Osteocyte (in vitro differentiated cells): ENCODE results near the gene UBR2. TPM values are rescaled to one million over a fixed set of nuclear protein-coding genes. Genes with fewer than 3 reads are reported as not detected.
A peak's percentile ranks its signal among the peaks of the same experiment; 100 is the strongest.
"Not testable (repeated sequence)": the region's sequence is repeated elsewhere in the genome, so short reads cannot be mapped to it uniquely, and the experiment has no call there.

ENCODE experiments used
- DNase-seq: peaks from one replicate; pipeline ENCODE4 v3.0.0; 2021; ENCODE audit warnings: mixed read lengths; ENCODE audit not compliant: unreplicated experiment; ENCODE audit errors: extremely low spot score
- H3K27ac Mint-ChIP-seq: one replicate; pipeline ENCODE4 v1.8.0; 2021; ENCODE audit warnings: mild to moderate bottlenecking, mixed read lengths; ENCODE audit not compliant: unreplicated experiment
- H3K27me3 Mint-ChIP-seq: one replicate; pipeline ENCODE4 v1.8.0; 2021; ENCODE audit warnings: mixed read lengths; ENCODE audit not compliant: unreplicated experiment
- H3K36me3 Mint-ChIP-seq: one replicate; pipeline ENCODE4 v1.8.0; 2021; ENCODE audit warnings: mixed read lengths; ENCODE audit not compliant: unreplicated experiment
- H3K4me1 Mint-ChIP-seq: one replicate; pipeline ENCODE4 v1.8.0; 2021; ENCODE audit warnings: mixed read lengths; ENCODE audit not compliant: unreplicated experiment
- H3K4me3 Mint-ChIP-seq: one replicate; pipeline ENCODE4 v1.8.0; 2021; ENCODE audit warnings: mild to moderate bottlenecking, moderate library complexity, mixed read lengths; ENCODE audit not compliant: unreplicated experiment
- H3K9me3 Mint-ChIP-seq: one replicate; pipeline ENCODE4 v1.8.0; 2021; ENCODE audit warnings: mixed read lengths; ENCODE audit not compliant: unreplicated experiment
- total RNA-seq: library from RNA; stranded (reverse); gene quantifications from 2 replicates; pipeline ENCODE4 v1.2.1, GENCODE V29; 2021
- TF ChIP-seq, protein P1 (sequence below): fragments of 200-600 bp; sonication (generic); IDR thresholded peaks from 2 replicates; pipeline ENCODE4 v1.5.0; 2021; ENCODE audit warnings: antibody characterized with exemption, mild to moderate bottlenecking, moderate library complexity

UBR2 gene
- total RNA-seq, 1 donor from 2014 or later = 29.3 TPM

DNA sequence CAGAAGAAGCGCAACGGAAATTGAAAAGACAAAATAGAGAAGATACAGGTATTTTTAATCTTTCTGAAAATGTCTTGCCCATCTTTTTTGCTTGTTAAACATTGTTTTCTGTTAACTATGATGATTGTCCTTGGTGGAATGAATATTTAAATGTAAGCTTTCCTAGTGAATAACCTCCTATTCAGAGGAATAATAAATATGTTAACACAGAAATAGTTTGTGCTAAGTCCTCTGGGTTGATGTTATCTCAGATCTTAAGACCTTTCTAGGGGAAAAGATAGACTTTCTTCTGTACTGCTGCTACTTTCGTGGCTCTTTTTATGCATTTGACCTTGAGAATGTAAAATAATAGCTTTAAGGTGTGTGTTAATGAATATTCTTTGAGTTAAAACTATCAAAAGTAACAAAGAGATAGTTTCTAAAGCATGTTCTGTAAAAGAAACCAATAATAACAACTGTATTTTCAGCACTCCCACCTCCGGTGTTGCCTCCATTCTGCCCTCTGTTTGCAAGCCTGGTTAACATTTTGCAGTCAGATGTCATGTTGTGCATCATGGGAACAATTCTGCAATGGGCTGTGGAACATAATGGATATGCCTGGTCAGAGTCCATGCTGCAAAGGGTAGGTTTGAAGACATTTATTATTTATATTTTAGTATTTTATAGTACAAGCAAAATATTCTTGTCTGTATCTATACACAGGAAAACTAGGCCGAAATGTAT is 88.4 kb downstream of the UBR2 start:
- Mint-ChIP-seq H3K27ac (no peak overlapping the region), H3K4me3 (no peak overlapping the region), H3K27me3 (no peaks in the 10 kb centered on the region), H3K36me3 (peaks cover 25% of the 10 kb centered on the region), H3K9me3 (no peaks in the 10 kb centered on the region), H3K4me1 (no peaks in the 10 kb centered on the region)
- no peak for DNase-seq
- TF ChIP-seq, protein P1, sequence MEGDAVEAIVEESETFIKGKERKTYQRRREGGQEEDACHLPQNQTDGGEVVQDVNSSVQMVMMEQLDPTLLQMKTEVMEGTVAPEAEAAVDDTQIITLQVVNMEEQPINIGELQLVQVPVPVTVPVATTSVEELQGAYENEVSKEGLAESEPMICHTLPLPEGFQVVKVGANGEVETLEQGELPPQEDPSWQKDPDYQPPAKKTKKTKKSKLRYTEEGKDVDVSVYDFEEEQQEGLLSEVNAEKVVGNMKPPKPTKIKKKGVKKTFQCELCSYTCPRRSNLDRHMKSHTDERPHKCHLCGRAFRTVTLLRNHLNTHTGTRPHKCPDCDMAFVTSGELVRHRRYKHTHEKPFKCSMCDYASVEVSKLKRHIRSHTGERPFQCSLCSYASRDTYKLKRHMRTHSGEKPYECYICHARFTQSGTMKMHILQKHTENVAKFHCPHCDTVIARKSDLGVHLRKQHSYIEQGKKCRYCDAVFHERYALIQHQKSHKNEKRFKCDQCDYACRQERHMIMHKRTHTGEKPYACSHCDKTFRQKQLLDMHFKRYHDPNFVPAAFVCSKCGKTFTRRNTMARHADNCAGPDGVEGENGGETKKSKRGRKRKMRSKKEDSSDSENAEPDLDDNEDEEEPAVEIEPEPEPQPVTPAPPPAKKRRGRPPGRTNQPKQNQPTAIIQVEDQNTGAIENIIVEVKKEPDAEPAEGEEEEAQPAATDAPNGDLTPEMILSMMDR = no peak

GRCh38 chr6:42653851-42654250 is 90.0 kb downstream of the UBR2 start:
- H3K4me3 Mint-ChIP-seq = no peak overlapping the region
- TF ChIP-seq, protein P1 = no peak
- no peaks in the 10 kb centered on the region for H3K9me3 Mint-ChIP-seq
- no peaks in the 10 kb centered on the region for H3K27me3 Mint-ChIP-seq
- no peak overlapping the region for H3K27ac Mint-ChIP-seq
- peaks cover 32% of the 10 kb centered on the region for H3K36me3 Mint-ChIP-seq
- DNase-seq = no peak
- no peaks in the 10 kb centered on the region for H3K4me1 Mint-ChIP-seq

- H3K27ac Mint-ChIP-seq = no peak overlapping the region
- peaks cover 40% of the 10 kb centered on the region for H3K36me3 Mint-ChIP-seq
These were observed 96.0 kb downstream of the UBR2 start for GRCh38 chr6:42659806-42660205.

DNA sequence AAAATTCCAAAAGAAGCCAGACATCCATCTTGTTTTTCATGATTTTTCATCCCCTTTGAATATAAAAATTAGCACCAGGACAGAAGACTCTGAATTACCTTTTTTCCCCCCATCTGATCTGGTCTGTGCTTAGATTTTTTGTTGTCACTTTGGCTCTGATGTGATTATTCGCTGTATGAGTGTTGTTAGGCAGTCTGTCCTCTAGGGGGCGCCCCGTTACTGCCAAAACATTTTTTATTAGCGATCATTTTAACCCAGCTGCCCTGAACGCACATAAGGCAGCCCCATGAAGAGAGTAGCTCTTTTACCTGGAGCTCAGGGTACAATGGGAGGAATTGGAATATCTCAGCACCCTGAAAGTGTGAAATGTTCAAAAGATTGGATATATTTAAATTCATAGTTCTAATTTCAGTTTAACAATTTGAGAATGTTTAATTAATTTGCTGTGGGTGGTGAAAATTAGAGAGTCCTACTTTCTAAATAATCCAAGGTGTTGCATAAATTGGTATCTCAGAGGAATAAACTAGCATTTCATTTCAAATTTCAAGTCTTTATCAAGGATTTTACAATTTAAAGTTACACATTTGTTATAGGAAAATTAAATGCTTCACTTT is 97.8 kb downstream of the UBR2 start:
- Mint-ChIP-seq H3K27me3 (no peaks in the 10 kb centered on the region), H3K4me1 (no peaks in the 10 kb centered on the region), H3K27ac (no peak overlapping the region), H3K4me3 (no peak overlapping the region), H3K36me3 (peaks cover 43% of the 10 kb centered on the region), H3K9me3 (no peaks in the 10 kb centered on the region)
- peak; percentile 90 for DNase-seq
- TF ChIP-seq, protein P1 = peak; percentile 88

More at GRCh38 chr6:42659806-42660205, 96.0 kb downstream of the UBR2 start:
- no peak for DNase-seq
- TF ChIP-seq, protein P1 = no peak
- no peak overlapping the region for H3K4me3 Mint-ChIP-seq
- H3K27me3 Mint-ChIP-seq = no peaks in the 10 kb centered on the region
- H3K9me3 Mint-ChIP-seq = no peaks in the 10 kb centered on the region
- H3K4me1 Mint-ChIP-seq = no peaks in the 10 kb centered on the region

- H3K27me3 Mint-ChIP-seq = no peaks in the 10 kb centered on the region
- no peak overlapping the region for H3K27ac Mint-ChIP-seq
- no peaks in the 10 kb centered on the region for H3K4me1 Mint-ChIP-seq
- DNase-seq = no peak
- H3K4me3 Mint-ChIP-seq = no peak overlapping the region
- no peaks in the 10 kb centered on the region for H3K9me3 Mint-ChIP-seq
- TF ChIP-seq, protein P1 = no peak
- peaks cover 44% of the 10 kb centered on the region for H3K36me3 Mint-ChIP-seq
These were observed 100.9 kb downstream of the UBR2 start for GRCh38 chr6:42664718-42665117.

GRCh38 chr6:42674368-42674767 is 110.5 kb downstream of the UBR2 start:
- DNase-seq, H3K4me3 Mint-ChIP-seq, H3K9me3 Mint-ChIP-seq, H3K4me1 Mint-ChIP-seq, H3K27me3 Mint-ChIP-seq, H3K27ac Mint-ChIP-seq: not testable (repeated sequence)
- H3K36me3 Mint-ChIP-seq = peaks cover 55% of the 10 kb centered on the region
